Fibroblast of lung (primary cell): Measurements from ENCODE around the gene ELF3.

Experiments used
- CTCF ChIP-seq, 2 donors: IDR thresholded peaks in 1 of 2; conservative IDR thresholded peaks in 1 of 2; 1 replicate in 1 of 2; 2 replicates in 1 of 2; pipeline ENCODE4 v1.5.1; 2011 to 2012; ENCODE audit warnings: low read length in 2 of 2, control low read depth in 1 of 2, inconsistent platforms in 1 of 2, low read depth in 1 of 2, mild to moderate bottlenecking in 1 of 2
- EZH2 ChIP-seq: IDR thresholded peaks from 2 replicates; pipeline ENCODE4 v1.5.1; 2012; ENCODE audit warnings: low read length, control low read depth, mild to moderate bottlenecking; ENCODE audit errors: missing control alignments

DNA sequence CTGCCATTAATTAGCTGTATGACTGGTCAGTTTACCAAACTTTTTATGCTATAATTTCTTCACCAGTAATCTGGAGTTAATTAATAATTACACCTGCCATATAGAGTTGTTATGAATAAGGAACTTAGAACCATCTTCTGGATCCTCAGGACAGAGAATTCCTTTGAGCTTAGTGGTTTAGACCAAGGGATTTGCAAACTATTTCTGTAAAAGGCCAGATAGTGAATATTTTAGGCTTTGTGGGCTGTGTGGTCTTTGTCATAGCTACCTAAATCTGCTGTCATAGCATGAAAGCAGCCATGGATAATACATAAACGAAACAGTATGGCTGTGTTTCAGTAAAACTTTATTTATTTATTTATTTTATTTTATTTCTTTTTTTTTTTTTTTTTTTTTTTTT is 46.1 kb upstream of the ELF3 start:
- TF ChIP-seq CTCF (conservative IDR thresholded peaks at IDR 0.05 in 1 of 2, IDR thresholded peaks at IDR 0.05 in 1 of 2; ENCODE audit: low read depth in 1 of 2, low read length in 2 of 2) (no peak), EZH2 (no peak)
